ENCODE results near the gene FAM118B.

DNA sequence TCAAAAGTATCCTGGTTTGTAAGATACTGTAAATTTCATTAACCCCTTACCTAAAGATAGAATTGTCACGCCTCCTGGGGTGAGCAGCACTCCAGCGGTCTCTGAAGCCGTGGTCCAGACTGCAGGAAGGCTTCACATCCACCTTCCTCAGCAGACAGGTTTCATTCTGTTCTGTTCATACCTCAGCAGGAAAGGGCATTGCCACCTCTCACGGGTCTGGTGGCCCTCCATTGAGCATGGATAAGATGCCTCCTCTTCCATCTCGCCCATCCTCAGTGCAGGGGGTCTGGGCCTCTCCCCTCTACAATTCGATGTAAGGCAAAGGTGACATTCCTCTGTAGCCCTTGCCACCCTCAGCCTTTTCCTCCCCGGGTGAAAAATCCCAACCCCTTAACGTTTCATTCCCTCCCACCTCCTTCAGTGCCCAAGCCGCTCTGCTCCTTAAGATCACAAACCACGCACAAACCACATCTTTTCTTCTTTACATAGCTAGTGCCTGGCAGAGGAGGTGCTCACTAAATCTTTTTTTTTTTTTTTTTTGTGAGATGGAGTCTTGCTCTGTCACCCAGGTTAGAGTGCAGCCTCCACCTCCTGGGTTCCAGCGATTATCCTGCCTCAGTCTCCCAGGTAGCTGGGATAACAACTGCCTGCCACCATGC is 28.7 kb upstream of the FAM118B start:
- TF ChIP-seq POLR2AphosphoS5 (IDR thresholded peaks at IDR 0.05) = no peak
- TF ChIP-seq, protein P1, sequence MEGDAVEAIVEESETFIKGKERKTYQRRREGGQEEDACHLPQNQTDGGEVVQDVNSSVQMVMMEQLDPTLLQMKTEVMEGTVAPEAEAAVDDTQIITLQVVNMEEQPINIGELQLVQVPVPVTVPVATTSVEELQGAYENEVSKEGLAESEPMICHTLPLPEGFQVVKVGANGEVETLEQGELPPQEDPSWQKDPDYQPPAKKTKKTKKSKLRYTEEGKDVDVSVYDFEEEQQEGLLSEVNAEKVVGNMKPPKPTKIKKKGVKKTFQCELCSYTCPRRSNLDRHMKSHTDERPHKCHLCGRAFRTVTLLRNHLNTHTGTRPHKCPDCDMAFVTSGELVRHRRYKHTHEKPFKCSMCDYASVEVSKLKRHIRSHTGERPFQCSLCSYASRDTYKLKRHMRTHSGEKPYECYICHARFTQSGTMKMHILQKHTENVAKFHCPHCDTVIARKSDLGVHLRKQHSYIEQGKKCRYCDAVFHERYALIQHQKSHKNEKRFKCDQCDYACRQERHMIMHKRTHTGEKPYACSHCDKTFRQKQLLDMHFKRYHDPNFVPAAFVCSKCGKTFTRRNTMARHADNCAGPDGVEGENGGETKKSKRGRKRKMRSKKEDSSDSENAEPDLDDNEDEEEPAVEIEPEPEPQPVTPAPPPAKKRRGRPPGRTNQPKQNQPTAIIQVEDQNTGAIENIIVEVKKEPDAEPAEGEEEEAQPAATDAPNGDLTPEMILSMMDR (IDR thresholded peaks at IDR 0.05) = no peak
